Kidney epithelial cell (primary cell): Measurements from ENCODE around the gene CRACR2B. TPM values are rescaled to one million over a fixed set of nuclear protein-coding genes. Genes with fewer than 3 reads are reported as not detected.

Source experiments
- DNase-seq: peaks from one replicate; pipeline ENCODE4 v3.0.0-alpha.2; 2010; ENCODE audit warnings: low read depth
- H3K27me3 ChIP-seq: 2 replicates; pipeline ENCODE4 v1.6.0; 2011; ENCODE audit warnings: low read length; ENCODE audit not compliant: control insufficient read depth, insufficient read depth
- H3K36me3 ChIP-seq: 2 replicates; pipeline ENCODE4 v1.5.1; 2011; ENCODE audit warnings: low read length; ENCODE audit not compliant: control insufficient read depth, insufficient read depth
- H3K4me3 ChIP-seq: 2 replicates; pipeline ENCODE4 v1.5.1; 2011; ENCODE audit warnings: low read depth, mild to moderate bottlenecking, control low read depth, low read length
- CTCF ChIP-seq: IDR thresholded peaks from 2 replicates; pipeline ENCODE4 v1.5.1; 2011; ENCODE audit warnings: mild to moderate bottlenecking, moderate library complexity, low read length, control low read depth, inconsistent platforms; ENCODE audit not compliant: insufficient read depth, poor library complexity, severe bottlenecking
- total RNA-seq: library from RNA; depleted of rRNA; stranded (reverse); fragments of >200 nt; gene quantifications from 2 replicates; pipeline ENCODE4 v1.2.3, GENCODE V29; 2015

The CRACR2B gene
- total RNA-seq, 1 donor from 2014 or later = 19.7 TPM

- DNase-seq = no peak
- Histone ChIP-seq H3K36me3 (no peaks in the 10 kb centered on the region), H3K27me3 (no peaks in the 10 kb centered on the region), H3K4me3 (no peak overlapping the region)
- TF ChIP-seq CTCF = no peak
These were observed 40.7 kb downstream of the CRACR2B start for GRCh38 chr11:868394-868793.

- no peak overlapping the region for H3K4me3 ChIP-seq
- TF ChIP-seq CTCF = no peak
- DNase-seq = no peak
- H3K27me3 ChIP-seq = no peaks in the 10 kb centered on the region
- no peaks in the 10 kb centered on the region for H3K36me3 ChIP-seq
These were observed 41.1 kb downstream of the CRACR2B start for GRCh38 chr11:868802-869201.

- no peak for DNase-seq
- Histone ChIP-seq H3K4me3 (no peak overlapping the region), H3K27me3 (no peaks in the 10 kb centered on the region), H3K36me3 (no peaks in the 10 kb centered on the region)
- no peak for TF ChIP-seq CTCF
These were observed 41.8 kb downstream of the CRACR2B start for GRCh38 chr11:869399-870126.

GRCh38 chr11:870127-870413 is 42.4 kb downstream of the CRACR2B start:
- Histone ChIP-seq H3K27me3 (no peaks in the 10 kb centered on the region), H3K36me3 (no peaks in the 10 kb centered on the region), H3K4me3 (no peak overlapping the region)
- DNase-seq = no peak
- peak; percentile 44 for TF ChIP-seq CTCF

- Histone ChIP-seq H3K36me3 (no peaks in the 10 kb centered on the region), H3K4me3 (no peak overlapping the region), H3K27me3 (no peaks in the 10 kb centered on the region)
- TF ChIP-seq CTCF = no peak
- DNase-seq = no peak
These were observed 42.7 kb downstream of the CRACR2B start for GRCh38 chr11:870418-870817.

- TF ChIP-seq CTCF = no peak
- no peak for DNase-seq
- Histone ChIP-seq H3K27me3 (no peaks in the 10 kb centered on the region), H3K4me3 (no peak overlapping the region), H3K36me3 (no peaks in the 10 kb centered on the region)
These were observed 43.8 kb downstream of the CRACR2B start for GRCh38 chr11:871472-871871.
